ENCODE data around the gene DCST1. TPM values are rescaled to one million over a fixed set of nuclear protein-coding genes. Genes with fewer than 3 reads are reported as not detected.

DCST1 gene
- total and polyA plus RNA-seq, 2 of the 13 experiments (the other 11 are each of a cell fraction or from before 2014, with no cell fraction given): 0.04 TPM; not detected in 1

DNA sequence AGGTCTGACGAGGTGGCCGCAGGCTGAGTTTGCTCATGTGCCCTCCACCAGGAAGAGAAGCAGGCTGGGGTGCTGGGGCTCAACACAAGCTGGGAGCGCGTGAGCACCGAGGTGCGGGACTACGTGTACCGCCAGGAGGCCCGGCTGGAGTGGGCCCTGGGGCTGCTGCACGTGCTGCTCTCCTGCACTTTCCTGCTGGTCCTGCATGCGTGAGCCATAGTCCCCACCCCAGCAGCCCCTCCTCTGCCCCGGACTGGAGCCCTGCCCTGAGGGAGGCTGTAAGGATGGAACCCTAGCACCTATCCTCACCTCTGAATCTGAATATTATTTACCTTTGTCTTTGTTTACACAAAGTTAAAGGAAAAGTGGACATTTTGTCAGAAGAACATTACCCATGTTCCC lies 9.7 kb downstream of the DCST1 start (continued):
- TF ChIP-seq HNF4G (IDR thresholded peaks at IDR 0.05; ENCODE audit: borderline replicate concordance, low read depth, low read length) (no peak), HNF4G (CRISPR knock-in tag; IDR thresholded peaks at IDR 0.05; ENCODE audit: borderline replicate concordance, low read depth) (no peak), CHD2 (IDR thresholded peaks at IDR 0.05; ENCODE audit: low read depth, low read length) (no peak), ZKSCAN5 (CRISPR knock-in tag; IDR thresholded peaks at IDR 0.05) (no peak), ZNF550 (CRISPR knock-in tag; IDR thresholded peaks at IDR 0.05; ENCODE audit: borderline replicate concordance) (no peak), ARNT2 (CRISPR knock-in tag; IDR thresholded peaks at IDR 0.05; ENCODE audit: low read depth) (0 out of 2 replicates have a peak, but pooled peaks have one; percentile 37), KAT2B (IDR thresholded peaks at IDR 0.05; ENCODE audit: borderline replicate concordance, low read depth, low read length) (no peak), ZSCAN21 (CRISPR knock-in tag; IDR thresholded peaks at IDR 0.05; ENCODE audit: borderline replicate concordance) (peak; percentile 43; the same call in 1 of the 2 replicates)
- TF ChIP-seq, protein P1, sequence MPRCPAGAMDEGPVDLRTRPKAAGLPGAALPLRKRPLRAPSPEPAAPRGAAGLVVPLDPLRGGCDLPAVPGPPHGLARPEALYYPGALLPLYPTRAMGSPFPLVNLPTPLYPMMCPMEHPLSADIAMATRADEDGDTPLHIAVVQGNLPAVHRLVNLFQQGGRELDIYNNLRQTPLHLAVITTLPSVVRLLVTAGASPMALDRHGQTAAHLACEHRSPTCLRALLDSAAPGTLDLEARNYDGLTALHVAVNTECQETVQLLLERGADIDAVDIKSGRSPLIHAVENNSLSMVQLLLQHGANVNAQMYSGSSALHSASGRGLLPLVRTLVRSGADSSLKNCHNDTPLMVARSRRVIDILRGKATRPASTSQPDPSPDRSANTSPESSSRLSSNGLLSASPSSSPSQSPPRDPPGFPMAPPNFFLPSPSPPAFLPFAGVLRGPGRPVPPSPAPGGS (CRISPR knock-in tag; IDR thresholded peaks at IDR 0.05): no peak
- TF ChIP-seq, protein P2, sequence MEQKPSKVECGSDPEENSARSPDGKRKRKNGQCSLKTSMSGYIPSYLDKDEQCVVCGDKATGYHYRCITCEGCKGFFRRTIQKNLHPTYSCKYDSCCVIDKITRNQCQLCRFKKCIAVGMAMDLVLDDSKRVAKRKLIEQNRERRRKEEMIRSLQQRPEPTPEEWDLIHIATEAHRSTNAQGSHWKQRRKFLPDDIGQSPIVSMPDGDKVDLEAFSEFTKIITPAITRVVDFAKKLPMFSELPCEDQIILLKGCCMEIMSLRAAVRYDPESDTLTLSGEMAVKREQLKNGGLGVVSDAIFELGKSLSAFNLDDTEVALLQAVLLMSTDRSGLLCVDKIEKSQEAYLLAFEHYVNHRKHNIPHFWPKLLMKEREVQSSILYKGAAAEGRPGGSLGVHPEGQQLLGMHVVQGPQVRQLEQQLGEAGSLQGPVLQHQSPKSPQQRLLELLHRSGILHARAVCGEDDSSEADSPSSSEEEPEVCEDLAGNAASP (CRISPR knock-in tag; IDR thresholded peaks at IDR 0.05; ENCODE audit: borderline replicate concordance): no peak
- TF ChIP-seq, protein P3, sequence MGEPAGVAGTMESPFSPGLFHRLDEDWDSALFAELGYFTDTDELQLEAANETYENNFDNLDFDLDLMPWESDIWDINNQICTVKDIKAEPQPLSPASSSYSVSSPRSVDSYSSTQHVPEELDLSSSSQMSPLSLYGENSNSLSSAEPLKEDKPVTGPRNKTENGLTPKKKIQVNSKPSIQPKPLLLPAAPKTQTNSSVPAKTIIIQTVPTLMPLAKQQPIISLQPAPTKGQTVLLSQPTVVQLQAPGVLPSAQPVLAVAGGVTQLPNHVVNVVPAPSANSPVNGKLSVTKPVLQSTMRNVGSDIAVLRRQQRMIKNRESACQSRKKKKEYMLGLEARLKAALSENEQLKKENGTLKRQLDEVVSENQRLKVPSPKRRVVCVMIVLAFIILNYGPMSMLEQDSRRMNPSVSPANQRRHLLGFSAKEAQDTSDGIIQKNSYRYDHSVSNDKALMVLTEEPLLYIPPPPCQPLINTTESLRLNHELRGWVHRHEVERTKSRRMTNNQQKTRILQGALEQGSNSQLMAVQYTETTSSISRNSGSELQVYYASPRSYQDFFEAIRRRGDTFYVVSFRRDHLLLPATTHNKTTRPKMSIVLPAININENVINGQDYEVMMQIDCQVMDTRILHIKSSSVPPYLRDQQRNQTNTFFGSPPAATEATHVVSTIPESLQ (CRISPR knock-in tag; conservative IDR thresholded peaks at IDR 0.05): no peak
- TF ChIP-seq, protein P4, sequence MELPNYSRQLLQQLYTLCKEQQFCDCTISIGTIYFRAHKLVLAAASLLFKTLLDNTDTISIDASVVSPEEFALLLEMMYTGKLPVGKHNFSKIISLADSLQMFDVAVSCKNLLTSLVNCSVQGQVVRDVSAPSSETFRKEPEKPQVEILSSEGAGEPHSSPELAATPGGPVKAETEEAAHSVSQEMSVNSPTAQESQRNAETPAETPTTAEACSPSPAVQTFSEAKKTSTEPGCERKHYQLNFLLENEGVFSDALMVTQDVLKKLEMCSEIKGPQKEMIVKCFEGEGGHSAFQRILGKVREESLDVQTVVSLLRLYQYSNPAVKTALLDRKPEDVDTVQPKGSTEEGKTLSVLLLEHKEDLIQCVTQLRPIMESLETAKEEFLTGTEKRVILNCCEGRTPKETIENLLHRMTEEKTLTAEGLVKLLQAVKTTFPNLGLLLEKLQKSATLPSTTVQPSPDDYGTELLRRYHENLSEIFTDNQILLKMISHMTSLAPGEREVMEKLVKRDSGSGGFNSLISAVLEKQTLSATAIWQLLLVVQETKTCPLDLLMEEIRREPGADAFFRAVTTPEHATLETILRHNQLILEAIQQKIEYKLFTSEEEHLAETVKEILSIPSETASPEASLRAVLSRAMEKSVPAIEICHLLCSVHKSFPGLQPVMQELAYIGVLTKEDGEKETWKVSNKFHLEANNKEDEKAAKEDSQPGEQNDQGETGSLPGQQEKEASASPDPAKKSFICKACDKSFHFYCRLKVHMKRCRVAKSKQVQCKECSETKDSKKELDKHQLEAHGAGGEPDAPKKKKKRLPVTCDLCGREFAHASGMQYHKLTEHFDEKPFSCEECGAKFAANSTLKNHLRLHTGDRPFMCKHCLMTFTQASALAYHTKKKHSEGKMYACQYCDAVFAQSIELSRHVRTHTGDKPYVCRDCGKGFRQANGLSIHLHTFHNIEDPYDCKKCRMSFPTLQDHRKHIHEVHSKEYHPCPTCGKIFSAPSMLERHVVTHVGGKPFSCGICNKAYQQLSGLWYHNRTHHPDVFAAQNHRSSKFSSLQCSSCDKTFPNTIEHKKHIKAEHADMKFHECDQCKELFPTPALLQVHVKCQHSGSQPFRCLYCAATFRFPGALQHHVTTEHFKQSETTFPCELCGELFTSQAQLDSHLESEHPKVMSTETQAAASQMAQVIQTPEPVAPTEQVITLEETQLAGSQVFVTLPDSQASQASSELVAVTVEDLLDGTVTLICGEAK (IDR thresholded peaks at IDR 0.05): no peak
- TF ChIP-seq, protein P4 (CRISPR knock-in tag; IDR thresholded peaks at IDR 0.05): 0 out of 2 replicates have a peak, but pooled peaks have one; percentile 16
- TF ChIP-seq, protein P5, sequence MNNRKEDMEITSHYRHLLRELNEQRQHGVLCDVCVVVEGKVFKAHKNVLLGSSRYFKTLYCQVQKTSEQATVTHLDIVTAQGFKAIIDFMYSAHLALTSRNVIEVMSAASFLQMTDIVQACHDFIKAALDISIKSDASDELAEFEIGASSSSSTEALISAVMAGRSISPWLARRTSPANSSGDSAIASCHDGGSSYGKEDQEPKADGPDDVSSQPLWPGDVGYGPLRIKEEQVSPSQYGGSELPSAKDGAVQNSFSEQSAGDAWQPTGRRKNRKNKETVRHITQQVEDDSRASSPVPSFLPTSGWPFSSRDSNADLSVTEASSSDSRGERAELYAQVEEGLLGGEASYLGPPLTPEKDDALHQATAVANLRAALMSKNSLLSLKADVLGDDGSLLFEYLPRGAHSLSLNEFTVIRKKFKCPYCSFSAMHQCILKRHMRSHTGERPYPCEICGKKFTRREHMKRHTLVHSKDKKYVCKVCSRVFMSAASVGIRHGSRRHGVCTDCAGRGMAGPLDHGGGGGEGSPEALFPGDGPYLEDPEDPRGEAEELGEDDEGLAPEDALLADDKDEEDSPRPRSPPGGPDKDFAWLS (CRISPR knock-in tag; IDR thresholded peaks at IDR 0.05; ENCODE audit: borderline replicate concordance): no peak
